Astrocyte of the cerebellum (primary cell): Measurements from ENCODE around the gene ZNF646.

ENCODE experiments used
- DNase-seq: peaks from one replicate; pipeline ENCODE4 v3.0.0-alpha.2; 2011; ENCODE audit warnings: low read depth
- H3K4me3 ChIP-seq: 2 replicates; pipeline ENCODE4 v1.5.1; 2011; ENCODE audit warnings: mild to moderate bottlenecking, low read depth, low read length, moderate library complexity
- in situ Hi-C: cut with HindIII; loops from 2 replicates; pipeline ENCODE4 v1.10.0; 2017; ENCODE audit warnings: low sequenced_read_pairs
- TF ChIP-seq, protein P1 (sequence below): IDR thresholded peaks from 2 replicates; pipeline ENCODE4 v1.5.1; 2012; ENCODE audit warnings: low read length, low read depth, moderate library complexity, mild to moderate bottlenecking; ENCODE audit errors: missing control alignments

The ZNF646 gene

DNA sequence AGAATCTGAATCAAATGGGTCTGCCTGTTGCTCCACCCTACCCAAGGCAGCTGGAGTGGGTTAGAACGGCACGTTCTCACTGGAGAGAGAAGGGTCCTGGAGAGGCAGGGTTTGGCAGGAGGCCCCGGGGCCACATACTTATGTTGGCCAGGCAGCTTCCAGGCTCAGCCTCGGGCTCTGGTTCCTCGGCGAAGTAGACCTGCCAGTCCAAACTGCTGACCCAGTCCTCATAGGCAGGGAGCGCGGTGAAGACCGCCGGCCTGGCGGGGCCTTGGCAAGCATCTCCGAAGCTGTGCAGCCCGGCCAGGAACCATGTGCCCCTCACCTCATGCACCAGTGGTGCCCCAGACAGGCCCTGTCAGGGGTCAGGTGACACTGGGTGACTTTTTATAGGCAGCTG lies 9.8 kb downstream of the ZNF646 start:
- TF ChIP-seq, protein P1, sequence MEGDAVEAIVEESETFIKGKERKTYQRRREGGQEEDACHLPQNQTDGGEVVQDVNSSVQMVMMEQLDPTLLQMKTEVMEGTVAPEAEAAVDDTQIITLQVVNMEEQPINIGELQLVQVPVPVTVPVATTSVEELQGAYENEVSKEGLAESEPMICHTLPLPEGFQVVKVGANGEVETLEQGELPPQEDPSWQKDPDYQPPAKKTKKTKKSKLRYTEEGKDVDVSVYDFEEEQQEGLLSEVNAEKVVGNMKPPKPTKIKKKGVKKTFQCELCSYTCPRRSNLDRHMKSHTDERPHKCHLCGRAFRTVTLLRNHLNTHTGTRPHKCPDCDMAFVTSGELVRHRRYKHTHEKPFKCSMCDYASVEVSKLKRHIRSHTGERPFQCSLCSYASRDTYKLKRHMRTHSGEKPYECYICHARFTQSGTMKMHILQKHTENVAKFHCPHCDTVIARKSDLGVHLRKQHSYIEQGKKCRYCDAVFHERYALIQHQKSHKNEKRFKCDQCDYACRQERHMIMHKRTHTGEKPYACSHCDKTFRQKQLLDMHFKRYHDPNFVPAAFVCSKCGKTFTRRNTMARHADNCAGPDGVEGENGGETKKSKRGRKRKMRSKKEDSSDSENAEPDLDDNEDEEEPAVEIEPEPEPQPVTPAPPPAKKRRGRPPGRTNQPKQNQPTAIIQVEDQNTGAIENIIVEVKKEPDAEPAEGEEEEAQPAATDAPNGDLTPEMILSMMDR, result no peak
- DNase-seq, result no peak
- H3K4me3 ChIP-seq, result no peak overlapping the region
- in situ Hi-C loops, result no loop called here

DNA sequence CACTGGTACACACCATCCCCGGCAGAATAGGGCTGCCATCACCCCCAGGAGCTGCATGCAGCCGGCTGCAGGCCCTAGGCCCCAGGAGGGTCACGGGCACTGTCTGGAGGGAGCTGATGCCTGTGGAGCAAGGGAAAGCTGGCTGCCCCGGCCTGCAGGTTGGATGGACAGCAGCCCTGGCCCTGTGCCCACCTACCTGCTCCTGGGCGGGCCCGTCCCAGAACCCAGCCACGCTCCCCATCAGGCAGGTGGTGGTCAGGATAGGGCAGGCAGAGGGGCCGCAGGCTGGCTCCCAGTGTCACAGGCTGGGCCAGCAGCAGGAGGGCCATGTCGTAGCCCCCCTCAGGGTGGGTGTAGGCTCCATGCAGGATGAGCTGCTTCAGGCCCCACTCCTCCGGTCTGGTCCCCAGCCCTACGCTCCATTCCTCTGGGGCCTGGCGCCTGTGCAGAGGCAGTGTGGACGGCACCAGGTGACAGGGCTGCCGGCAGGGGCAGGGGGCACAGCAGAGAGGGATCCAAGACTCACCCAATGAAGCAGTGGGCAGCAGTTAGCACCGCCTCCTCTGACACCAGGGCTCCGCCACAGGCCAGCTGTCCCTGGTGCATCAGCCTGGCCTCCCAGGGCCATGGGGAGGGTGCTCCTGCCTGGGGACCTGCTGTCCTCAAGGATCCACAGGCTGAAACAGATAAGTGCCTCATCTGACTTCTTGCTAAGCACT lies 10.5 kb downstream of the ZNF646 start:
- in situ Hi-C loops, result no loop called here
- no peak for DNase-seq
- no peak overlapping the region for H3K4me3 ChIP-seq
- TF ChIP-seq, protein P1, result no peak

DNA sequence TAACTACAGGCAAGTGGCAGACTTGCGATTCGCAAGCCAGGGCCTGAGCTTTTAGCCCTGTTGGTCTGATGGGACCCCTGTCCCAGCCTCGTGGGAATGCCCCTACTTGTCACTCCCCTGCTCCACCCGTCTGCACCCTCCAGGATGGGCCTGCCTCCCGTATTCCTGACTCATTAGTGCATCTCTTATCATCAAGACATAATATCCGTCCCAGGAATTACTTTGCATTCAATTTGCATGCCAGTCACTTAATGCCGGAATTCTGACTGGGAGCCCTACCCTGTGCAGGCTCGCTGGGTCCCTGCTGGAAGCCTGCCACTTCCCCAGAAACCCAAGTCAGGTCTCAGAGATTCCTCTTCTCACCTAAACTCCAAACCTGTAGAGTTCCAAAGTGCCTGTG lies 11.2 kb downstream of the ZNF646 start:
- DNase-seq, result no peak
- no peak overlapping the region for H3K4me3 ChIP-seq
- in situ Hi-C loops, result no loop called here
- TF ChIP-seq, protein P1, result no peak

DNA sequence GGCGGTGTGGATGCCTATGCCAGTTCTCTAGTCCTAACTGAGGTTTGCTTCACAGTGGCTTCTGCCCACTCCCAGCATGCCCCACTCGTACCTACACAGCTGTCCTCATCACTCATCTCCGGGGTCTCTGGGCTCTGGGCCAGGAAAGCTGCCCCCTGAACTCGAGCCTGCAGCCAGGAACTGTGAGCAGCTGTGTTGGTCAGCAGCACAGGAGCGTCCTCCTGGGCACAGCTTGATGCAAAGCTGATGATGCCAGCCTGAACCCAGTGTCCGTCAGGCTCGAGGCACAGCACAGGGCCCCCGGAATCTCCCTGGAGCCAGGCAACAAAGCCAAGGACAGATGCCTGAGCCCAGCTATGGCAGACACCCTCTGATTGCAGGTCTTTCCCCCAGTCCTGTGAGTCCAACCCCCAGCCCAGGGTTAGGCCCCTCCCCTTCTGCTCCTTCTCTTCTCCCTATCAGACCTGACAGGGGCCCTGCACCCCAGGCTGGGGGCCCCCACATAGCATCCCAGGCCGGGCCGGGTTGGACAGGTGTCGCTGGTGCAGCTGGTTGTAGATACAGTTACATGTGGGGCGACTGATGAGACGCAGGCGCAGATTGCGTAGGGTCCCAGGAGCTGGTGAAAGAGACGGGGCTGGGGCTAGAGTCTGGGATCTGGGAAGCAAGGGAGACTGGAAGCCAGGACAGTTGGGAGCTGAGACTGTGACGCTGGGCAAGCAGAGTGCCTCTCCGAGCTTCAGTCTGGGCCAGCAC lies 11.8 kb downstream of the ZNF646 start:
- in situ Hi-C loops, result no loop called here
- no peak for DNase-seq
- TF ChIP-seq, protein P1, result no peak
- H3K4me3 ChIP-seq, result no peak overlapping the region

DNA sequence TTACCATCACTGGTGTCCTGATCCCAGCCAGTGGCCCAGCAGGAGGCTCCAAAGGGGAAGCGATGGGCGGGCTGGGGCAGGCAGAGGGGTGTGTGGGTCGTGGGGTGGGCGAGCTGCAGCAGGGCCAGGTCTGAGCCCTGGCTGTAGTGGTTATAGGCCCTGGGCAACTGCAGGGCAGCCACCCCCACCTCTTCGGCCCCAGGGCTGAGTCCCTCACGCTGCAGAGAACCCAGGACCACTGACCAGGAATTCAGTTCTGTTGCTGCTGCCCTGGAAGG lies 12.3 kb downstream of the ZNF646 start:
- in situ Hi-C loops, result no loop called here
- DNase-seq, result no peak
- H3K4me3 ChIP-seq, result no peak overlapping the region
- TF ChIP-seq, protein P1, result no peak

DNA sequence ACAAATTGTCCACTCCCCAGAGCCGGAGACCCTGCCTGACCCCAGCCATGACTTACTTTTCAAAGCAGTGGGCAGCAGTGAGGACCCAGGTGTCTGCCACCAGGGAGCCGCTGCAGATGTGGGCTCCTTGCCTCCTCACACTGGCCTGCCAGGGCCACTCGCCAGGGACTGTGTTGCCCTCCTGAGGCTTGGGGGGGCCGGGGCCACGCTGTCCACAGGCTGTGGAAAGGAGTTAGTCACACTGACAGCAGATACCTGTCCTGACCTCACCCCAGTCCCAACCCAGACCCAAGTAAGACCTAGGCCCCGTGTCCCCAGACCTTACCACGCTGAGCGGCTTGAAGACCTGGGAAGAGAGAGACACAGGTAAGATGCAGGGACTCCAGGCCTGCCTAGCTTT lies 13.3 kb downstream of the ZNF646 start:
- H3K4me3 ChIP-seq, result no peak overlapping the region
- in situ Hi-C loops, result no loop called here
- TF ChIP-seq, protein P1, result no peak
- DNase-seq, result no peak
